CD1c-positive myeloid dendritic cell (primary cell): Measurements from ENCODE around the gene DEGS2.

Source experiments
- DNase-seq: peaks from one replicate; pipeline ENCODE4 v3.0.0-alpha.2; 2016; ENCODE audit errors: extremely low spot score

The DEGS2 gene

GRCh38 chr14:100132161-100132902 is 27.1 kb downstream of the DEGS2 start:
- DNase-seq = no peak

GRCh38 chr14:100131181-100131580 is 28.3 kb downstream of the DEGS2 start:
- DNase-seq = no peak

GRCh38 chr14:100130521-100130920 is 28.9 kb downstream of the DEGS2 start:
- no peak for DNase-seq

GRCh38 chr14:100129161-100129589 is 30.3 kb downstream of the DEGS2 start:
- DNase-seq = no peak

GRCh38 chr14:100128688-100129087 is 30.8 kb downstream of the DEGS2 start:
- DNase-seq = no peak

GRCh38 chr14:100127853-100128455 is 31.5 kb downstream of the DEGS2 start:
- no peak for DNase-seq

GRCh38 chr14:100126401-100126800 is 33.0 kb downstream of the DEGS2 start:
- DNase-seq = no peak

- no peak for DNase-seq
These were observed 34.8 kb downstream of the DEGS2 start for GRCh38 chr14:100124551-100125088.

- DNase-seq = no peak
These were observed 35.8 kb downstream of the DEGS2 start for GRCh38 chr14:100123618-100124017.

GRCh38 chr14:100122481-100123223 is 36.8 kb downstream of the DEGS2 start:
- no peak for DNase-seq

- no peak for DNase-seq
These were observed 37.6 kb downstream of the DEGS2 start for GRCh38 chr14:100121643-100122480.

GRCh38 chr14:100120522-100121269 is 38.7 kb downstream of the DEGS2 start:
- DNase-seq = no peak

GRCh38 chr14:100119251-100119650 is 40.2 kb downstream of the DEGS2 start:
- DNase-seq = no peak

- DNase-seq = no peak
These were observed 40.9 kb downstream of the DEGS2 start for GRCh38 chr14:100118396-100119011.

- peak; percentile 20 for DNase-seq
These were observed 41.6 kb downstream of the DEGS2 start for GRCh38 chr14:100117633-100118395.

GRCh38 chr14:100117026-100117425 is 42.4 kb downstream of the DEGS2 start:
- DNase-seq = no peak

- DNase-seq = no peak
These were observed 43.3 kb downstream of the DEGS2 start for GRCh38 chr14:100116134-100116533.

- DNase-seq = no peak
These were observed 43.7 kb downstream of the DEGS2 start for GRCh38 chr14:100115726-100116125.

- no peak for DNase-seq
These were observed 44.2 kb downstream of the DEGS2 start for GRCh38 chr14:100115236-100115635.
